Measurements from ENCODE around the gene HRG.
"Not testable (repeated sequence)": the region's sequence is repeated elsewhere in the genome, so short reads cannot be mapped to it uniquely, and the experiment has no call there.

HRG gene

DNA sequence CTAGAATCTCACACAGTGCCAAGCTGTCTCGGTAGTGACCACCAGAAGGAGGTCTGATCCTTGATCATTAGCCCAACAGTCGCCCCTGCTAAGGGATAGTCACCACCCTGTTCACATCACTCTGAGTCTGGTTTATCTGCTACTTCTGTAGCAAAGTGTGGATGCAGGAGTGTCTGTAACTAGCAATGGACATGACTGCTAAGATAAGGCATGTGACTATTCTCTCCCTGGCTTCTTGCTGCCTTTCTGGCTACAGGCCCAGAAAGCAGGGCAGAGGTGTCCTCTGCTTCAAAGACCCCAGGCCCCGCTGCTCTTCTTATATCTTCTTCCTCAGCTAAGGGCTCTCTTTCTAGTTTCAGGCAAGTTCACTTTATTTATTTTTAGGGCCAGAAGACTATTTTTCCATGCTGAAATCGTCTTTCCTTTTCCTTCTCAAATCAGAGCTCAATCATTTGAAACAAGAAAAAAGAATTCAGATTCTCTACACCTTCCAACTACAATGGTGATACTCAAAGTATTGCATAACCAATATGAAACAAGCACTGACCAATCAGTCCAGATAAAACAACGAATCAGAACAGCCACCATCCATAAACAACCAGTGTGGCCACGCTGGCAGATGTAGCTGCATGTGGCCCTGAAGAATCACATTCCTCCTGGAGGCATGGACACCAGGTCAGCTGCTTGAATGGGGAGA lies 43.3 kb downstream of the HRG start:
- no peaks in the 10 kb centered on the region for H3K36me3 ChIP-seq
- no peak overlapping the region for H3K27ac ChIP-seq
- H3K4me3 ChIP-seq (ENCODE audit: low read depth in 1 of 2, low read length in 1 of 2): no peak overlapping the region
- TF ChIP-seq, protein P1, sequence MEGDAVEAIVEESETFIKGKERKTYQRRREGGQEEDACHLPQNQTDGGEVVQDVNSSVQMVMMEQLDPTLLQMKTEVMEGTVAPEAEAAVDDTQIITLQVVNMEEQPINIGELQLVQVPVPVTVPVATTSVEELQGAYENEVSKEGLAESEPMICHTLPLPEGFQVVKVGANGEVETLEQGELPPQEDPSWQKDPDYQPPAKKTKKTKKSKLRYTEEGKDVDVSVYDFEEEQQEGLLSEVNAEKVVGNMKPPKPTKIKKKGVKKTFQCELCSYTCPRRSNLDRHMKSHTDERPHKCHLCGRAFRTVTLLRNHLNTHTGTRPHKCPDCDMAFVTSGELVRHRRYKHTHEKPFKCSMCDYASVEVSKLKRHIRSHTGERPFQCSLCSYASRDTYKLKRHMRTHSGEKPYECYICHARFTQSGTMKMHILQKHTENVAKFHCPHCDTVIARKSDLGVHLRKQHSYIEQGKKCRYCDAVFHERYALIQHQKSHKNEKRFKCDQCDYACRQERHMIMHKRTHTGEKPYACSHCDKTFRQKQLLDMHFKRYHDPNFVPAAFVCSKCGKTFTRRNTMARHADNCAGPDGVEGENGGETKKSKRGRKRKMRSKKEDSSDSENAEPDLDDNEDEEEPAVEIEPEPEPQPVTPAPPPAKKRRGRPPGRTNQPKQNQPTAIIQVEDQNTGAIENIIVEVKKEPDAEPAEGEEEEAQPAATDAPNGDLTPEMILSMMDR (IDR thresholded peaks at IDR 0.05): no peak
- H3K27me3 ChIP-seq: peaks cover 27% of the 10 kb centered on the region
- H3K9me3 ChIP-seq: no peaks in the 10 kb centered on the region
- no peaks in the 10 kb centered on the region for H3K4me1 ChIP-seq (ENCODE audit: control insufficient read depth in 1 of 2, insufficient read depth in 1 of 2, low read depth in 1 of 2, low read length in 1 of 2)

GRCh38 chr3:186710694-186711093 lies 44.9 kb downstream of the HRG start:
- not testable (repeated sequence) for H3K4me3 ChIP-seq (ENCODE audit: low read depth in 1 of 2, low read length in 1 of 2); H3K9me3 ChIP-seq; H3K27ac ChIP-seq; H3K4me1 ChIP-seq (ENCODE audit: control insufficient read depth in 1 of 2, insufficient read depth in 1 of 2, low read depth in 1 of 2, low read length in 1 of 2); H3K36me3 ChIP-seq
- H3K27me3 ChIP-seq: peaks cover 14% of the 10 kb centered on the region

GRCh38 chr3:186713499-186713898 lies 47.7 kb downstream of the HRG start:
- TF ChIP-seq, protein P1 (IDR thresholded peaks at IDR 0.05): no peak
- Histone ChIP-seq H3K27me3 (peaks cover 4% of the 10 kb centered on the region), H3K4me1 (ENCODE audit: control insufficient read depth in 1 of 2, insufficient read depth in 1 of 2, low read depth in 1 of 2, low read length in 1 of 2) (no peaks in the 10 kb centered on the region), H3K27ac (no peak overlapping the region), H3K36me3 (no peaks in the 10 kb centered on the region), H3K4me3 (ENCODE audit: low read depth in 1 of 2, low read length in 1 of 2) (no peak overlapping the region), H3K9me3 (no peaks in the 10 kb centered on the region)

DNA sequence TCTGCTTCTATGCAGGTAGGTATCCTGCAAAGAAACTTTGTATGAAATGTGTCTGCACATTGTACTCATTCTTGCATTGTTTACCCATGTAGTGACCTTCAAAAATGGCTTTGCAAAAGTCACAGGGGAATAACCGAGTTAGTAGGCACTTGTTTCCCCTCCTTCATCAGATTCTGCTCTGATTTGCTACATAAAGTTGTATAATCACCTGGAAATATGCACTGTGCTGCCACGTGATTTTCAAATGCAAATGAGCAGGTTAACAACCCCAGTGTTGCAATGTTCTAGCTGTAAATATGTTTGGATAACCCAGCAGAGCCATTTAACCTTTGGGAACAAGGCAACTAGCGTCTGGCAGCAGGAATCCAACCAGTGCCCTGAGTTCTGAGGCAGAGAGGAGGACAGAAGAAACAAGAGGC lies 51.2 kb downstream of the HRG start, which contains the start of gene KNG1:
KNG1 (plus strand) TSS at position 321 of the 419 bp plus-strand sequence. CDS start 184 bp downstream, outside the sequence.
- Histone ChIP-seq H3K4me3 (ENCODE audit: low read depth in 1 of 2, low read length in 1 of 2) (no peak within 1 kb of the TSS), H3K27ac (no peak within 1 kb of the TSS), H3K36me3 (no peaks in the 10 kb centered on the region), H3K9me3 (no peaks in the 10 kb centered on the region), H3K4me1 (ENCODE audit: control insufficient read depth in 1 of 2, insufficient read depth in 1 of 2, low read depth in 1 of 2, low read length in 1 of 2) (no peaks in the 10 kb centered on the region), H3K27me3 (no peaks in the 10 kb centered on the region)
- TF ChIP-seq, protein P1 (IDR thresholded peaks at IDR 0.05): no peak

GRCh38 chr3:186719945-186720739 lies 54.3 kb downstream of the HRG start:
- Histone ChIP-seq H3K4me3 (ENCODE audit: low read depth in 1 of 2, low read length in 1 of 2) (no peak overlapping the region), H3K27me3 (no peaks in the 10 kb centered on the region), H3K9me3 (no peaks in the 10 kb centered on the region), H3K36me3 (no peaks in the 10 kb centered on the region), H3K27ac (no peak overlapping the region), H3K4me1 (ENCODE audit: control insufficient read depth in 1 of 2, insufficient read depth in 1 of 2, low read depth in 1 of 2, low read length in 1 of 2) (no peaks in the 10 kb centered on the region)
- TF ChIP-seq, protein P1 (IDR thresholded peaks at IDR 0.05): no peak

DNA sequence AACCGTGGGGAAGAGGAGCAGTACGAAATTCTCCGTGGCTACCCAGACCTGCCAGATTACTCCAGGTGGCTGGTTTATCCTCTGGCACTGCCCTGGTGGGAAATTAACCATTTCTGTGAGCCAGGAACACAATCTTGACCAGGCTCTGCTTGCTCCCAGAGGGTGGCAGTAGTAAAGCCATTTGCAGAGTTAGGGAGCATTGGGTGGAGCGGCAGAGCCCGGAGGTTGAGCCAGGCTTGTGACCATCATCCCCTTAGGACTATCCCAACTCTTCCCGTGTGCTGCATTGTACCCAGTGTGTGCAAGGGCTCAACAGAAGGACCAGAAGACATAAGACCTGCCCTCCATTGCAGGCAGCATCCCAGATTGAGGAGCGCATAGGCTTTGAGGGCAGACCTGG lies 56.6 kb downstream of the HRG start:
- Histone ChIP-seq H3K27me3 (no peaks in the 10 kb centered on the region), H3K36me3 (no peaks in the 10 kb centered on the region), H3K4me1 (ENCODE audit: control insufficient read depth in 1 of 2, insufficient read depth in 1 of 2, low read depth in 1 of 2, low read length in 1 of 2) (no peaks in the 10 kb centered on the region), H3K9me3 (no peaks in the 10 kb centered on the region), H3K27ac (no peak overlapping the region), H3K4me3 (ENCODE audit: low read depth in 1 of 2, low read length in 1 of 2) (no peak overlapping the region)
- TF ChIP-seq, protein P1 (IDR thresholded peaks at IDR 0.05): no peak

Measured in neutrophil (primary cell).